ENCODE measurements around the gene DDX50. TPM values are rescaled to one million over a fixed set of nuclear protein-coding genes. Genes with fewer than 3 reads are reported as not detected.
"Not testable (repeated sequence)": the region's sequence is repeated elsewhere in the genome, so short reads cannot be mapped to it uniquely, and the experiment has no call there.

The DDX50 gene
- total and polyA plus RNA-seq, 2 donors (not counting 3 experiments of a cell fraction or from before 2014, with no cell fraction given) = 14.8 to 28.2 TPM

DNA sequence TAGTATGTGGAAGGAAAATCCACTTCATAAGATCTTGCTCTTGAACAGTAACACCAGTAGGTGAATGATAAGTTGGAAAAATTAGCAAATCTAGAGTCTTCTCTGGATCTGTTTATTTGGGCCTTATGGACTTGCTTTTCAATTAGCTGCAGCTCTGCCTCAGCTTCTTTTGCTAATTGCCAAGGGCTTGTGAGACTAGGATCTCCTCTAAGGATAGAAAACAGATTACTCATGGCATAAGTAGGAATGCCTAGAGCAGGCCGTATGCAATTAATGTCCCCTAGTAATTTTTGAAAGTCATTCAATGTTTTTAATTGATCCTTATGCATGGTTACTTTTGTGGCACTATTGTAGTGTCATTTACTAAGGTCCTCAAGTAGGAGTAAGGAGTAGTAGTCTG lies 36.5 kb upstream of the DDX50 start:
- ChIA-PET CTCF (interaction anchor here (1.1 kb wide), 2 partner anchors 14 to 23 kb away, joined by 3 read pairs; no protein-coding TSS in a partner anchor), POLR2A (no interaction called here)
- FAIRE-seq (no peak), DNase-seq (ENCODE audit: low read depth, low spot score) (no peak)
- no peak overlapping the region for H3K27ac ChIP-seq (ENCODE audit: insufficient read depth, low read depth, low read length)
- no TSS peak for BruUV-seq (replicated peaks)
- no peak overlapping the region for H2AFZ ChIP-seq (ENCODE audit: low read depth, low read length)
- intact Hi-C loops (cut with micrococcal nuclease) (no loop called here), dilution Hi-C loops (cut with MboI; ENCODE audit: extremely low pct_ligation_motif_present, low sequenced_read_pairs) (no loop called here)
- no peaks in the 10 kb centered on the region for H3K4me1 ChIP-seq (ENCODE audit: control insufficient read depth, extremely low read depth, insufficient read depth, low read length)
- H3K36me3 ChIP-seq (ENCODE audit: control insufficient read depth in 2 of 2, extremely low read depth in 1 of 2, insufficient read depth in 2 of 2, low read length in 2 of 2) = no peaks in the 10 kb centered on the region
- H3K9me3 ChIP-seq (replicated peaks; ENCODE audit: control insufficient read depth, insufficient read depth, low read length) = peaks cover 5% of the 10 kb centered on the region
- no peaks in the 10 kb centered on the region for H3K79me2 ChIP-seq (ENCODE audit: control insufficient read depth, insufficient read depth, low read length)
- H4K20me1 ChIP-seq (replicated peaks; ENCODE audit: control insufficient read depth, extremely low read depth, insufficient read depth, low read length) = no peaks in the 10 kb centered on the region
- H3K9me1 ChIP-seq (replicated peaks; ENCODE audit: control insufficient read depth, extremely low read depth, insufficient read depth, low read length) = no peaks in the 10 kb centered on the region
- TF ChIP-seq CTCF (IDR thresholded peaks at IDR 0.05; ENCODE audit: extremely low read depth in 1 of 2, insufficient read depth in 1 of 2, low read depth in 1 of 2, low read length in 2 of 2) = no peak
- TF ChIP-seq POLR2AphosphoS5 (IDR thresholded peaks at IDR 0.05; ENCODE audit: insufficient read depth, low read depth, low read length) = no peak
- TF ChIP-seq JUN (IDR thresholded peaks at IDR 0.05; ENCODE audit: borderline replicate concordance, insufficient read depth, insufficient read length, low read depth) = no peak
- TF ChIP-seq MYC (IDR thresholded peaks at IDR 0.05; ENCODE audit: low read depth, low read length) = no peak
- H3K4me3 ChIP-seq (replicated peaks in 1 of 3; ENCODE audit: insufficient read depth in 1 of 3, low read depth in 1 of 3, low read length in 3 of 3) = no peak overlapping the region
- peaks cover 0 to under 1% of the 10 kb centered on the region in 2 experiments for H3K27me3 ChIP-seq (ENCODE audit: control insufficient read depth in 2 of 2, insufficient read depth in 2 of 2, low read length in 2 of 2)
- H3K9ac ChIP-seq (replicated peaks; ENCODE audit: extremely low read depth, insufficient read depth, low read length) = no peak overlapping the region
- H3K4me2 ChIP-seq (ENCODE audit: insufficient read depth, low read length) = no peak overlapping the region

GRCh38 chr10:68868173-68868572 lies 32.9 kb upstream of the DDX50 start:
- POLR2A ChIA-PET; BruUV-seq (replicated peaks); H3K79me2 ChIP-seq (ENCODE audit: control insufficient read depth, insufficient read depth, low read length); intact Hi-C loops (cut with micrococcal nuclease); H3K4me3 ChIP-seq (replicated peaks in 1 of 3; ENCODE audit: insufficient read depth in 1 of 3, low read depth in 1 of 3, low read length in 3 of 3); H4K20me1 ChIP-seq (replicated peaks; ENCODE audit: control insufficient read depth, extremely low read depth, insufficient read depth, low read length); H3K9me1 ChIP-seq (replicated peaks; ENCODE audit: control insufficient read depth, extremely low read depth, insufficient read depth, low read length); H2AFZ ChIP-seq (ENCODE audit: low read depth, low read length); H3K27ac ChIP-seq (ENCODE audit: insufficient read depth, low read depth, low read length); FAIRE-seq; DNase-seq (ENCODE audit: low read depth, low spot score); dilution Hi-C loops (cut with MboI; ENCODE audit: extremely low pct_ligation_motif_present, low sequenced_read_pairs); CTCF ChIA-PET; H3K4me1 ChIP-seq (ENCODE audit: control insufficient read depth, extremely low read depth, insufficient read depth, low read length); H3K9ac ChIP-seq (replicated peaks; ENCODE audit: extremely low read depth, insufficient read depth, low read length); H3K9me3 ChIP-seq (replicated peaks; ENCODE audit: control insufficient read depth, insufficient read depth, low read length); H3K4me2 ChIP-seq (ENCODE audit: insufficient read depth, low read length); H3K36me3 ChIP-seq (ENCODE audit: control insufficient read depth in 2 of 2, extremely low read depth in 1 of 2, insufficient read depth in 2 of 2, low read length in 2 of 2): not testable (repeated sequence)
- peaks cover 6 to 15% of the 10 kb centered on the region in 2 experiments for H3K27me3 ChIP-seq (ENCODE audit: control insufficient read depth in 2 of 2, insufficient read depth in 2 of 2, low read length in 2 of 2)
